Measurements from ENCODE around the gene IFNL2.

GRCh38 chr19:39316627-39317321 lies 48.6 kb downstream of the IFNL2 start:
- no peak for TF ChIP-seq CTCF (IDR thresholded peaks at IDR 0.05)
- no peak for TF ChIP-seq EZH2 (IDR thresholded peaks at IDR 0.05; ENCODE audit: borderline replicate concordance, insufficient read depth, low read depth, low read length, poor library complexity, severe bottlenecking)

Measured in B cell (primary cell).